Prostate gland (tissue), 2 donors: Measurements from ENCODE around the gene SLC39A11. TPM values are rescaled to one million over a fixed set of nuclear protein-coding genes. Genes with fewer than 3 reads are reported as not detected.
"Not testable (repeated sequence)": the region's sequence is repeated elsewhere in the genome, so short reads cannot be mapped to it uniquely, and the experiment has no call there.

Experiments
- DNase-seq: peaks from one replicate; pipeline ENCODE4 v3.0.0-alpha.2; 2019; ENCODE audit warnings: low spot score
- H3K27ac ChIP-seq, 2 donors: fragments of 200-600 bp; sonication (generic); 2 replicates each; pipeline ENCODE4 v1.5.1; 2017 to 2019
- H3K27me3 ChIP-seq: fragments of 200-600 bp; sonication (generic); replicated peaks from 2 replicates; pipeline ENCODE4 v1.5.1; 2019; ENCODE audit not compliant: insufficient read depth
- H3K36me3 ChIP-seq, 2 donors: fragments of 200-600 bp; sonication (generic); 1 replicate in 1 of 2; 2 replicates in 1 of 2; pipeline versions ENCODE4 v1.5.1 to v1.8.1; 2017 to 2019
- H3K4me1 ChIP-seq: fragments of 200-600 bp; sonication (generic); replicated peaks from 2 replicates; pipeline ENCODE4 v1.5.1; 2019
- H3K4me3 ChIP-seq, 2 donors: fragments of 200-600 bp; sonication (generic); 2 replicates each; pipeline ENCODE4 v1.5.1; 2017 to 2019
- H3K9me3 ChIP-seq: fragments of 200-600 bp; sonication (generic); 2 replicates; pipeline ENCODE4 v1.5.1; 2017
- CTCF ChIP-seq, 4 experiments: fragments of 200-600 bp in 2 of 4; fragments of 450-650 bp in 2 of 4; sonication (generic) in 2 of 4; IDR thresholded peaks; 1 replicate in 3 of 4; 2 replicates in 1 of 4; pipeline ENCODE4 v1.5.1; 2016 to 2019; ENCODE audit warnings: antibody characterized with exemption in 4 of 4, mild to moderate bottlenecking in 2 of 4, moderate library complexity in 2 of 4
- POLR2A ChIP-seq: fragments of 450-650 bp; IDR thresholded peaks from one replicate; pipeline ENCODE4 v1.6.1; 2016; ENCODE audit warnings: antibody characterized with exemption, mild to moderate bottlenecking
- POLR2AphosphoS5 ChIP-seq: sonication (generic); formaldehyde crosslinking; IDR thresholded peaks from one replicate; pipeline ENCODE4 v1.6.1; 2017; ENCODE audit warnings: antibody characterized with exemption
- WGBS: methylation state at CpG from one replicate; pipeline ENCODE4 v1.1.5; 2018; 5-methylcytosine and 5-hydroxymethylcytosine counted together
- intact Hi-C: fragments of 100-400 bp; cut with DNase I; formaldehyde crosslinking; loops from one replicate; pipeline ENCODE4 v1.14.2; 2022
- total RNA-seq, 2 donors: library from RNA; depleted of rRNA; stranded (reverse); fragments of >200 nt; gene quantifications; one replicate each; pipeline ENCODE4 v1.1.0, GENCODE V29; 2016

Gene SLC39A11
- total RNA-seq, 2 donors from 2014 or later = 15.1 to 29.7 TPM

- no peaks in the 10 kb centered on the region for H3K36me3 ChIP-seq
- no peaks in the 10 kb centered on the region for H3K9me3 ChIP-seq
- H3K27ac ChIP-seq = no peak overlapping the region
- H3K4me1 ChIP-seq = no peaks in the 10 kb centered on the region
- TF ChIP-seq CTCF (IDR thresholded peaks at IDR 0.05) (no peak), POLR2A (no peak), POLR2AphosphoS5 (no peak)
- 92% methylated on average over 2 of the region's 2 CpGs for WGBS
- no peak for DNase-seq
- H3K4me3 ChIP-seq = no peak overlapping the region
- intact Hi-C loops = no loop called here
- H3K27me3 ChIP-seq = no peaks in the 10 kb centered on the region
Observed at GRCh38 chr17:73137376-73137775, 44.9 kb upstream of the SLC39A11 start.

- intact Hi-C loops = no loop called here
- TF ChIP-seq CTCF (IDR thresholded peaks at IDR 0.05) = no peak
- no peak for TF ChIP-seq POLR2A
- TF ChIP-seq POLR2AphosphoS5 = no peak
Observed at GRCh38 chr17:73135766-73136165, 43.3 kb upstream of the SLC39A11 start.

GRCh38 chr17:73133911-73134649 is 41.6 kb upstream of the SLC39A11 start:
- H3K9me3 ChIP-seq = no peaks in the 10 kb centered on the region
- WGBS = 66% methylated on average over 4 of the region's 4 CpGs
- DNase-seq = no peak

More at GRCh38 chr17:73135766-73136165, 43.3 kb upstream of the SLC39A11 start:
- Histone ChIP-seq H3K4me3 (no peak overlapping the region), H3K36me3 (no peaks in the 10 kb centered on the region), H3K9me3 (no peaks in the 10 kb centered on the region), H3K4me1 (no peaks in the 10 kb centered on the region), H3K27me3 (no peaks in the 10 kb centered on the region), H3K27ac (no peak overlapping the region)
- DNase-seq = no peak
- WGBS = 88% methylated on average over 4 of the region's 4 CpGs

GRCh38 chr17:73132085-73132492 is 39.6 kb upstream of the SLC39A11 start:
- H3K9me3 ChIP-seq = no peaks in the 10 kb centered on the region
- no peak overlapping the region for H3K4me3 ChIP-seq
- no peaks in the 10 kb centered on the region for H3K27me3 ChIP-seq
- TF ChIP-seq CTCF (IDR thresholded peaks at IDR 0.05) (no peak), POLR2AphosphoS5 (no peak), POLR2A (no peak)
- WGBS = 83% methylated on average over 11 of the region's 12 CpGs
- intact Hi-C loops = no loop called here
- H3K36me3 ChIP-seq = no peaks in the 10 kb centered on the region
- no peaks in the 10 kb centered on the region for H3K4me1 ChIP-seq
- DNase-seq = no peak
- no peak overlapping the region for H3K27ac ChIP-seq

More at GRCh38 chr17:73133911-73134649, 41.6 kb upstream of the SLC39A11 start:
- intact Hi-C loops = no loop called here
- Histone ChIP-seq H3K4me3 (no peak overlapping the region), H3K27ac (no peak overlapping the region), H3K4me1 (no peaks in the 10 kb centered on the region), H3K36me3 (no peaks in the 10 kb centered on the region), H3K27me3 (no peaks in the 10 kb centered on the region)
- no peak for TF ChIP-seq POLR2AphosphoS5
- no peak for TF ChIP-seq POLR2A
- TF ChIP-seq CTCF (IDR thresholded peaks at IDR 0.05) = no peak

GRCh38 chr17:73131439-73131838 is 39.0 kb upstream of the SLC39A11 start:
- H3K4me3 ChIP-seq, intact Hi-C loops, H3K27ac ChIP-seq, DNase-seq, H3K9me3 ChIP-seq, H3K4me1 ChIP-seq, H3K27me3 ChIP-seq, H3K36me3 ChIP-seq: not testable (repeated sequence)
- 88% methylated on average over 6 of the region's 6 CpGs for WGBS
